ENCODE measurements around the gene KIAA1958. TPM values are rescaled to one million over a fixed set of nuclear protein-coding genes. Genes with fewer than 3 reads are reported as not detected.

KIAA1958 gene
- polyA plus RNA-seq, 3 donors, result 1.9 to 4.2 (median 1.9) TPM

DNA sequence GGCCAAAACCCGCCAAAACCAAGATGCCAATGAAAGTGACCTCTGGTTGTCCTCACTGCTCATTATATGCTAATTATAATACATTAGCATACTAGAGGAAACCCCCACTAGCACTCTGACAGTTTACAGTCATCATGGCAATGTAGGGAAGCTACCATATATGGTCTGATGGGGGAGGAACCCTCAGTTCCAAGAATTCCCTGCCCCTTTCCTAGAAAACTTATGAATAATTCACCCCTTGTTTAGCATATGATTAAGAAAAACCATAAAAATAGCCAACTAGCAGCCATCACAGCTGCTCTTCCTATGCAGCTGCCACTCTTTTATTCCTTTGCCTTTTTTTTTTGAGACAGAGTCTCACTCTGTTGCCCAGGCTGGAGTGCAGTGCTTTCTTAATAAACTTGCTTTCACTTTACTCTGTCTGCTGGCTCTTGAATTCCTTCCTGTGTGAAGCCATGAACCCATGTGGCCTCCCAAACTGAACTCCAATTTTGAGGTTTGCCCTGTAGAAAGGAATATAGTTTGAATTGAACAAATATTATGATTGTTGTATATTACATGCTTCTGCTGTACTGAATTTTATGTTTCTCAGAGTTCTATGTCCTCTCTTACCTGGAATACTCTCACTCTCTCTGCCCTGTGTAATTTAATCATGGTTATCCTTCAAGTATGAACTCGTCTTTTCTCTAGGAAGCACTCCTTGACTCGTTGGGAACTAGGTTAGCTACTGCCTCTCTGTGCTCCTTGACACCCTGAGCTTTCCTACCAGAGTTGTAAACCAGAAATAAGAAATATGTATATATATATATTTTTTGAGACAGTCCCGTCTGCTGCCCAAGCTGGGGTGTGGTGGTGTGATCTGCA, 59.8 kb downstream of the KIAA1958 start:
- DNase-seq, result peak in 2 of 3 donors; percentile 4 to 43
- Mint-ChIP-seq H3K4me1 (peaks cover 30% of the 10 kb centered on the region), H3K27me3 (ENCODE audit: low read depth in 3 of 3) (no peaks in the 10 kb centered on the region), H3K4me3 (peak overlapping the region in 1 of 2 donors; percentile 46), H3K36me3 (no peaks in the 10 kb centered on the region), H3K9me3 (peaks cover 0 to 2% (median 0%) of the 10 kb centered on the region in 7 donors), H3K27ac (peak overlapping the region in 4 of 7 donors; percentile 22 to 84 (median 48))
- Histone ChIP-seq H3K4me3 (replicated peaks in 1 of 3; ENCODE audit: low read depth in 2 of 3, low read length in 3 of 3) (no peak overlapping the region), H2AFZ (ENCODE audit: insufficient read depth, low read depth, low read length, poor library complexity, severe bottlenecking) (no peak overlapping the region), H3K27ac (ENCODE audit: low read depth in 1 of 2, low read length in 2 of 2) (no peak overlapping the region), H3K4me1 (ENCODE audit: control insufficient read depth in 1 of 2, insufficient read depth in 2 of 2, low read length in 2 of 2) (peaks cover 15 to 19% of the 10 kb centered on the region in 2 donors), H3K9me3 (replicated peaks in 1 of 2; ENCODE audit: control insufficient read depth in 1 of 2, insufficient read depth in 1 of 2, low read length in 2 of 2) (no peaks in the 10 kb centered on the region), H3K4me2 (replicated peaks; ENCODE audit: extremely low read depth, low read length, poor library complexity, severe bottlenecking) (no peak overlapping the region), H3K27me3 (ENCODE audit: control insufficient read depth in 2 of 2, insufficient read depth in 2 of 2, low read length in 2 of 2) (no peaks in the 10 kb centered on the region), H4K20me1 (ENCODE audit: insufficient read depth, low read length) (no peaks in the 10 kb centered on the region), H3K79me2 (ENCODE audit: insufficient read depth, low read length) (peaks cover 12% of the 10 kb centered on the region), H3K9ac (ENCODE audit: insufficient read depth, low read length, poor library complexity, severe bottlenecking) (no peak overlapping the region), H3K36me3 (replicated peaks in 1 of 2; ENCODE audit: control insufficient read depth in 1 of 2, insufficient read depth in 2 of 2, low read length in 2 of 2) (no peaks in the 10 kb centered on the region)
- TF ChIP-seq, protein P1, sequence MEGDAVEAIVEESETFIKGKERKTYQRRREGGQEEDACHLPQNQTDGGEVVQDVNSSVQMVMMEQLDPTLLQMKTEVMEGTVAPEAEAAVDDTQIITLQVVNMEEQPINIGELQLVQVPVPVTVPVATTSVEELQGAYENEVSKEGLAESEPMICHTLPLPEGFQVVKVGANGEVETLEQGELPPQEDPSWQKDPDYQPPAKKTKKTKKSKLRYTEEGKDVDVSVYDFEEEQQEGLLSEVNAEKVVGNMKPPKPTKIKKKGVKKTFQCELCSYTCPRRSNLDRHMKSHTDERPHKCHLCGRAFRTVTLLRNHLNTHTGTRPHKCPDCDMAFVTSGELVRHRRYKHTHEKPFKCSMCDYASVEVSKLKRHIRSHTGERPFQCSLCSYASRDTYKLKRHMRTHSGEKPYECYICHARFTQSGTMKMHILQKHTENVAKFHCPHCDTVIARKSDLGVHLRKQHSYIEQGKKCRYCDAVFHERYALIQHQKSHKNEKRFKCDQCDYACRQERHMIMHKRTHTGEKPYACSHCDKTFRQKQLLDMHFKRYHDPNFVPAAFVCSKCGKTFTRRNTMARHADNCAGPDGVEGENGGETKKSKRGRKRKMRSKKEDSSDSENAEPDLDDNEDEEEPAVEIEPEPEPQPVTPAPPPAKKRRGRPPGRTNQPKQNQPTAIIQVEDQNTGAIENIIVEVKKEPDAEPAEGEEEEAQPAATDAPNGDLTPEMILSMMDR (IDR thresholded peaks at IDR 0.05), result no peak
- intact Hi-C loops (cut with micrococcal nuclease), result no loop called here
- WGBS (ENCODE audit: insufficient coverage), result 100% methylated on average over 1 of the region's 4 CpGs

DNA sequence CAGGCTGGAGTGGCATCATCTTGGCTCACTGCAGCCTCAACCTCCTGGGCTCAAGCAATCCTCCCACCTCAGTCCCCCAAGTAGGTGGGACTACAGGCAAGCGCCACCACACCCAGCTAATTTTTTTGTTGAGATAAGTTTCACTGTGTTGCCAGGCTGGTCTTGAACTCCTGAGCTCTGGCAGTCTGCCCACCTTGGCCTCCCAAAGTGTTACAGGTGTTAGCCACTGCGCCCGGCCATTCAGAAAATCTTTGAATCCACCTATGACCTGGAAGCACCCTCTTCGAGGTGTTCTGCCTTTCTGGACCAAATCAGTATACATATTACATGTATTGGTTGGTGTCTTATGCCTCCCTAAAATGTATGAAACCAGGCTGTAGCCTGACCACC, 61.4 kb downstream of the KIAA1958 start:
- DNase-seq, result no peak
- H3K27ac Mint-ChIP-seq, result no peak overlapping the region
- no peaks in the 10 kb centered on the region for H3K27me3 Mint-ChIP-seq (ENCODE audit: low read depth in 3 of 3)
- no peak overlapping the region for H3K9ac ChIP-seq (ENCODE audit: insufficient read depth, low read length, poor library complexity, severe bottlenecking)
- H3K27me3 ChIP-seq (ENCODE audit: control insufficient read depth in 2 of 2, insufficient read depth in 2 of 2, low read length in 2 of 2), result no peaks in the 10 kb centered on the region
- no peak overlapping the region for H3K27ac ChIP-seq (ENCODE audit: low read depth in 1 of 2, low read length in 2 of 2)
- TF ChIP-seq, protein P1 (IDR thresholded peaks at IDR 0.05), result no peak
- H3K9me3 Mint-ChIP-seq, result peaks cover 0 to 2% (median 0%) of the 10 kb centered on the region in 7 donors
- H3K4me1 ChIP-seq (ENCODE audit: control insufficient read depth in 1 of 2, insufficient read depth in 2 of 2, low read length in 2 of 2), result peaks cover 15 to 19% of the 10 kb centered on the region in 2 donors
- WGBS (ENCODE audit: insufficient coverage), result 100% methylated on average over 1 of the region's 4 CpGs
- no peaks in the 10 kb centered on the region for H4K20me1 ChIP-seq (ENCODE audit: insufficient read depth, low read length)
- H3K79me2 ChIP-seq (ENCODE audit: insufficient read depth, low read length), result peaks cover 17% of the 10 kb centered on the region
- H3K9me3 ChIP-seq (replicated peaks in 1 of 2; ENCODE audit: control insufficient read depth in 1 of 2, insufficient read depth in 1 of 2, low read length in 2 of 2), result no peaks in the 10 kb centered on the region
- no peak overlapping the region for H3K4me3 ChIP-seq (replicated peaks in 1 of 3; ENCODE audit: low read depth in 2 of 3, low read length in 3 of 3)
- H2AFZ ChIP-seq (ENCODE audit: insufficient read depth, low read depth, low read length, poor library complexity, severe bottlenecking), result no peak overlapping the region
- peaks cover 30% of the 10 kb centered on the region for H3K4me1 Mint-ChIP-seq
- H3K4me2 ChIP-seq (replicated peaks; ENCODE audit: extremely low read depth, low read length, poor library complexity, severe bottlenecking), result no peak overlapping the region
- no peaks in the 10 kb centered on the region for H3K36me3 ChIP-seq (replicated peaks in 1 of 2; ENCODE audit: control insufficient read depth in 1 of 2, insufficient read depth in 2 of 2, low read length in 2 of 2)
- H3K4me3 Mint-ChIP-seq, result no peak overlapping the region
- H3K36me3 Mint-ChIP-seq, result no peaks in the 10 kb centered on the region
- intact Hi-C loops (cut with micrococcal nuclease), result no loop called here

All from CD14-positive monocyte (primary cell).